Upper lobe of left lung (tissue), 4 donors: ENCODE data around the gene MAD1L1.

ENCODE experiments used
- CTCF ChIP-seq, 6 experiments: fragments of 450-650 bp in 4 of 6; fragments of 200-600 bp in 2 of 6; sonication (generic) in 2 of 6; IDR thresholded peaks; one replicate each; pipeline ENCODE4 v1.5.1; 2016 to 2019; ENCODE audit warnings: antibody characterized with exemption in 6 of 6
- EP300 ChIP-seq, 4 donors: sonication (generic); formaldehyde crosslinking; IDR thresholded peaks; one replicate each; pipeline ENCODE4 v1.5.1; 2017; ENCODE audit warnings: antibody characterized with exemption in 4 of 4, control low read depth in 2 of 4
- POLR2A ChIP-seq, 4 donors: fragments of 450-650 bp; IDR thresholded peaks; one replicate each; pipeline ENCODE4 v1.5.1; 2016 to 2017; ENCODE audit warnings: antibody characterized with exemption in 4 of 4, mild to moderate bottlenecking in 2 of 4
- POLR2AphosphoS5 ChIP-seq, 2 donors: sonication (generic); formaldehyde crosslinking; IDR thresholded peaks; one replicate each; pipeline ENCODE4 v1.5.1; 2017; ENCODE audit warnings: antibody characterized with exemption in 2 of 2

DNA sequence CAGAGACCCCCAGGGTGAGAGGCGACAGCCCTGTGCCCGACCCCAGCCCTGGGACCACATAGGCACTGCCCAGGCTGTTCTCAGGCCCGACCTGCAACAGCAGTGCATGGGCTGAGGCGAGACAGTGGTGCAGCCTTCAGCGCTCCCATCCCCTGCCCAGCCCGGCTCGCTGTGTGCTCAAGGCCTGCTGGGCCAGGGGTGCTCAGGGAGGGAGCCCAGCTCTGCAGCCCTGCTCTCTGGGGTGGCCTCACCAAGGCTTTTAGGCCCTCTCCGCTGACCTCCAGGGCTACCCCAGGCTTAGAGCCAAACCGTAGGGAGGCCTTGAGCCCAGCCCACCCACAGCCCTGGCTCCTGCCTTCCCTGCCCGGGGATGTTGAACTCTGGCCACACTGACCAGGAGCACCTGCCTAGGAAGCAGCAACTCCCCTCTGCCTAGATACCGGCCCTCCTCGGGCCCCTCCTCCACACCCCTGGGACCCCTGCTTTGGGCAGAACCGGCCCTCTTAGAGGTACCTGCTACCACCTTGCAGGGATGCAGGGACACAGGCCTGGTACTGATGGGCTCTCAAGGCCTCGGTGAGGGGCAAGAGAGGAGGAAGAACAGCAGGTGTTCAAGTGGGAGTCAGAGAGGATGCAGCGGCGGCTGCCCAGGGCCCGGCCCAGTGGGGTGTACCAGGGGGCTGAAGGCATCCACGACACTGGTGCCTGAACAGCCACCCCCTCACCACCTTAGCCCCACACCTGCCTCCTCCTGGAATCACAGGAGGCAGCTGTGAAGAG, 331.1 kb downstream of the MAD1L1 start:
- TF ChIP-seq POLR2AphosphoS5 (IDR thresholded peaks at IDR 0.05) (no peak), CTCF (IDR thresholded peaks at IDR 0.05) (no peak), POLR2A (IDR thresholded peaks at IDR 0.05) (no peak), EP300 (IDR thresholded peaks at IDR 0.05) (no peak)
